ENCODE measurements around the gene KAT2B.

DNA sequence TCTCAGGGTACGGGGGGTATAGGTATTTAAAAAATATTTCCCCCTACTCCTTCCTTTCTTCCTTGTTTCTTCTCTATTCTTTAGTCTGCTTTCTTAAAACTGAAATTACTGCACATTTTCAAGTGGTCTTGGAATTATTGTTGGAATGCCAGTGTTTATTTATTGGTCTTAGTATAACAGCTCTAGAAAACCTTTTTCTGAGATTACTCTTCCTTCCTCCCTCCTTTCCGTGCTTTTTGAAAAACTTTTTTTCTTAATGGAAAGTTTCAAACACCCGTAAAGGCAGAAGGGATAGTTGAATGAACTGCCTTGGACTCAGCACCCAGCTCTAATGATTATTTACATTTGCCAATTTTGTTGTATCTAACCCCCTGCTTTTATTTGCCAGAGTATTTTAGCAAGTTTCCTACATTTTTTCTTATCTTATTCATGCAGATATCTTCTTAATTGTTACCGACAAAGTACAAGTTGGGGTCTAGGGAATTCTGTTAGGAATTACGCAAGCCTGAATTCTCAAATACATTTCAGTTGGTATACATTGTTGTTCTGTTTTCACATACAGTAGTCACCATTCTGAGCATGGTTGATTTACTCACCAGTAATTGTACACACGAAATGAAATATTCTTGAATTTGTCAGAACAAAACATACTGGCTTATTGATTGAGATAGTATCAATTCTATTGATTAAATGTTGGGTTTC lies 36.2 kb downstream of the KAT2B start:
- TF ChIP-seq, protein P1, sequence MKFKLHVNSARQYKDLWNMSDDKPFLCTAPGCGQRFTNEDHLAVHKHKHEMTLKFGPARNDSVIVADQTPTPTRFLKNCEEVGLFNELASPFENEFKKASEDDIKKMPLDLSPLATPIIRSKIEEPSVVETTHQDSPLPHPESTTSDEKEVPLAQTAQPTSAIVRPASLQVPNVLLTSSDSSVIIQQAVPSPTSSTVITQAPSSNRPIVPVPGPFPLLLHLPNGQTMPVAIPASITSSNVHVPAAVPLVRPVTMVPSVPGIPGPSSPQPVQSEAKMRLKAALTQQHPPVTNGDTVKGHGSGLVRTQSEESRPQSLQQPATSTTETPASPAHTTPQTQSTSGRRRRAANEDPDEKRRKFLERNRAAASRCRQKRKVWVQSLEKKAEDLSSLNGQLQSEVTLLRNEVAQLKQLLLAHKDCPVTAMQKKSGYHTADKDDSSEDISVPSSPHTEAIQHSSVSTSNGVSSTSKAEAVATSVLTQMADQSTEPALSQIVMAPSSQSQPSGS (IDR thresholded peaks at IDR 0.05; ENCODE audit: low read length): no peak
- TF ChIP-seq POLR2A (IDR thresholded peaks at IDR 0.05; ENCODE audit: control extremely low read depth in 1 of 2, low read depth in 2 of 2, low read length in 2 of 2) (no peak), ZNF274 (IDR thresholded peaks at IDR 0.05; ENCODE audit: borderline replicate concordance, extremely low read depth, low read length) (no peak)
